H1 (cell line): ENCODE data around the gene OSMR. TPM values are rescaled to one million over a fixed set of nuclear protein-coding genes. Genes with fewer than 3 reads are reported as not detected.

Source experiments
- CTCF ChIA-PET: fragments of 300-600 bp; sonication (Branson Sonifier 250); formaldehyde crosslinking; loops from one replicate; lab custom pipeline; 2021; ENCODE audit not compliant: partially characterized antibody; lab: Charles Lee
- POLR2A ChIA-PET: fragments of 300-600 bp; sonication (Branson Sonifier 250); formaldehyde crosslinking; loops from one replicate; lab custom pipeline; 2021; ENCODE audit warnings: inconsistent platforms; ENCODE audit not compliant: partially characterized antibody; lab: Charles Lee
- DNase-seq, 2 experiments: peaks; one replicate each; pipeline versions ENCODE4 v3.0.0 to v3.0.0-alpha.2; 2010 to 2022; ENCODE audit warnings: low spot score in 2 of 2, low read depth in 1 of 2, mixed read lengths in 1 of 2
- FAIRE-seq: peaks from 2 replicates; lab custom pipeline; 2011; peaks lifted over from hg19 to GRCh38; lab: Jason Lieb, UNC
- H2AFZ ChIP-seq: 2 replicates; pipeline ENCODE4 v1.8.1; 2012; ENCODE audit warnings: low read length, inconsistent platforms
- H2AK5ac ChIP-seq: 2 replicates; pipeline ENCODE4 v1.6.1; 2013; ENCODE audit warnings: low read depth, low read length
- H2BK120ac ChIP-seq: replicated peaks from 2 replicates; pipeline ENCODE3; 2013; ENCODE audit warnings: low read depth, low read length, inconsistent platforms
- H2BK12ac ChIP-seq: 2 replicates; pipeline ENCODE4 v1.6.1; 2013; ENCODE audit warnings: low read depth, low read length
- H2BK15ac ChIP-seq: 2 replicates; pipeline ENCODE4 v1.6.1; 2013; ENCODE audit warnings: low read length
- H2BK20ac ChIP-seq: 2 replicates; pipeline ENCODE4 v1.6.1; 2013; ENCODE audit warnings: low read length
- H2BK5ac ChIP-seq: 2 replicates; pipeline ENCODE4 v1.6.1; 2013; ENCODE audit warnings: low read depth, low read length
- H3K14ac ChIP-seq: 2 replicates; pipeline ENCODE4 v1.6.1; 2013; ENCODE audit warnings: inconsistent platforms; ENCODE audit not compliant: insufficient read length
- H3K18ac ChIP-seq: 2 replicates; pipeline ENCODE4 v1.6.1; 2013; ENCODE audit warnings: low read length; ENCODE audit errors: extremely low read depth
- H3K23ac ChIP-seq: 2 replicates; pipeline ENCODE4 v1.6.1; 2013; ENCODE audit warnings: inconsistent platforms; ENCODE audit not compliant: insufficient read length
- H3K23me2 ChIP-seq: 2 replicates; pipeline ENCODE4 v1.6.1; 2013; ENCODE audit warnings: low read depth, low read length
- H3K27ac ChIP-seq: 2 replicates; pipeline ENCODE4 v1.6.1; 2011; ENCODE audit warnings: low read depth, low read length, inconsistent platforms
- H3K27me3 ChIP-seq, 4 experiments: replicated peaks in 1 of 4; 1 replicate in 1 of 4; 2 replicates in 3 of 4; pipeline versions ENCODE4 v1.6.1 to v1.8.1; 2011 to 2013; ENCODE audit warnings: low read length in 3 of 4, mild to moderate bottlenecking in 3 of 4, inconsistent platforms in 2 of 4, mixed read lengths in 2 of 4, moderate library complexity in 1 of 4; ENCODE audit not compliant: control insufficient read depth in 3 of 4, insufficient read depth in 3 of 4; ENCODE audit errors: extremely low read depth in 1 of 4
- H3K36me3 ChIP-seq, 4 experiments: 2 replicates each; pipeline versions ENCODE4 v1.6.1 to v1.8.1; 2011 to 2013; ENCODE audit warnings: mild to moderate bottlenecking in 4 of 4, low read length in 3 of 4, moderate library complexity in 2 of 4, control low read depth in 1 of 4, inconsistent platforms in 1 of 4; ENCODE audit not compliant: insufficient read depth in 4 of 4, control insufficient read depth in 2 of 4
- H3K4ac ChIP-seq: replicated peaks from 2 replicates; pipeline ENCODE3; 2013; ENCODE audit warnings: low read length, low read depth, mixed read lengths, inconsistent platforms; ENCODE audit not compliant: insufficient read length
- H3K4me1 ChIP-seq, 4 experiments: replicated peaks in 1 of 4; 1 replicate in 1 of 4; 2 replicates in 3 of 4; pipeline versions ENCODE4 v1.6.1 to v1.8.1; 2011 to 2013; ENCODE audit warnings: low read length in 3 of 4, inconsistent platforms in 2 of 4, mixed read lengths in 1 of 4; ENCODE audit not compliant: insufficient read depth in 4 of 4, control insufficient read depth in 3 of 4
- H3K4me2 ChIP-seq, 2 experiments: 2 replicates each; pipeline versions ENCODE4 v1.6.1 to v1.8.1; 2011 to 2013; ENCODE audit warnings: low read depth in 2 of 2, low read length in 2 of 2, control low read depth in 1 of 2, inconsistent platforms in 1 of 2, mild to moderate bottlenecking in 1 of 2; ENCODE audit not compliant: insufficient read depth in 1 of 2
- H3K4me3 ChIP-seq, 4 experiments: fragments of 200-600, 300-600 bp in 1 of 4; sonication (generic), shearing (Covaris generic), sonication (Bioruptor Twin) in 1 of 4; 2 replicates each; pipeline versions ENCODE4 v1.5.1 to v1.8.1; 2011 to 2016; ENCODE audit warnings: low read length in 4 of 4, low read depth in 3 of 4, control low read depth in 2 of 4, inconsistent platforms in 2 of 4, mild to moderate bottlenecking in 2 of 4, mixed read lengths in 1 of 4, moderate library complexity in 1 of 4; ENCODE audit not compliant: insufficient read depth in 2 of 4; ENCODE audit errors: extremely low read depth in 1 of 4
- H3K56ac ChIP-seq: replicated peaks from 2 replicates; pipeline ENCODE3; 2013; ENCODE audit warnings: low read depth, mild to moderate bottlenecking, mixed read lengths, low read length, inconsistent platforms; ENCODE audit not compliant: insufficient read length
- H3K79me1 ChIP-seq: 2 replicates; pipeline ENCODE4 v1.6.1; 2013; ENCODE audit warnings: low read depth, low read length, control low read depth
- H3K79me2 ChIP-seq, 2 experiments: 2 replicates each; pipeline versions ENCODE4 v1.6.1 to v1.8.1; 2012 to 2013; ENCODE audit warnings: low read length in 2 of 2, mild to moderate bottlenecking in 2 of 2, inconsistent platforms in 1 of 2; ENCODE audit not compliant: insufficient read depth in 2 of 2, control insufficient read depth in 1 of 2
- H3K9ac ChIP-seq, 4 experiments: replicated peaks in 1 of 4; 1 replicate in 1 of 4; 2 replicates in 3 of 4; pipeline versions ENCODE4 v1.6.1 to v1.8.1; 2011 to 2013; ENCODE audit warnings: low read depth in 3 of 4, low read length in 3 of 4, control low read depth in 2 of 4, mild to moderate bottlenecking in 2 of 4, moderate library complexity in 2 of 4, inconsistent platforms in 1 of 4; ENCODE audit errors: extremely low read depth in 1 of 4
- H3K9me3 ChIP-seq, 2 experiments: 2 replicates each; pipeline versions ENCODE4 v1.6.1 to v1.8.1; 2012 to 2013; ENCODE audit warnings: mild to moderate bottlenecking in 2 of 2, moderate library complexity in 2 of 2, control low read depth in 1 of 2, inconsistent platforms in 1 of 2, low read depth in 1 of 2, low read length in 1 of 2, mixed read lengths in 1 of 2; ENCODE audit not compliant: insufficient read depth in 2 of 2
- H4K20me1 ChIP-seq, 2 experiments: replicated peaks in 1 of 2; 2 replicates each; pipeline versions ENCODE3 to v1.8.1; 2011 to 2013; ENCODE audit warnings: inconsistent platforms in 2 of 2, low read length in 2 of 2, mild to moderate bottlenecking in 1 of 2; ENCODE audit not compliant: insufficient read depth in 2 of 2, control insufficient read depth in 1 of 2
- H4K5ac ChIP-seq: 2 replicates; pipeline ENCODE4 v1.6.1; 2013; ENCODE audit warnings: low read length, low read depth, mixed read lengths, inconsistent platforms; ENCODE audit not compliant: insufficient read length
- H4K8ac ChIP-seq: 2 replicates; pipeline ENCODE4 v1.8.0; 2013; ENCODE audit warnings: mild to moderate bottlenecking, moderate library complexity, low read length, inconsistent platforms; ENCODE audit not compliant: insufficient read depth; ENCODE audit errors: extremely low read depth
- H4K91ac ChIP-seq: replicated peaks from 2 replicates; pipeline ENCODE3; 2013; ENCODE audit warnings: low read length, mixed read lengths, inconsistent platforms; ENCODE audit not compliant: insufficient read length
- BACH1 ChIP-seq: IDR thresholded peaks from 2 replicates; pipeline ENCODE4 v1.6.1; 2012; ENCODE audit warnings: low read length, improper control_type of control experiment
- CBX8 ChIP-seq: fragments of 300-800, 300-1000 bp; sonication (generic); IDR thresholded peaks from 2 replicates; pipeline ENCODE4 v1.7.1; 2016; ENCODE audit warnings: low read depth, low read length, borderline replicate concordance
- CHD1 ChIP-seq: IDR thresholded peaks from 2 replicates; pipeline ENCODE4 v1.6.1; 2012; ENCODE audit warnings: low read depth, low read length, improper control_type of control experiment
- GABPA ChIP-seq: IDR thresholded peaks from 2 replicates; pipeline ENCODE4 v1.6.1; 2011; ENCODE audit warnings: mild to moderate bottlenecking, low read length, moderate library complexity, borderline replicate concordance; ENCODE audit not compliant: insufficient read depth
- KDM5A ChIP-seq: fragments of 200-600 bp; IDR thresholded peaks from 2 replicates; pipeline ENCODE4 v1.7.1; 2012; ENCODE audit warnings: mild to moderate bottlenecking, low read length, inconsistent platforms, mixed read lengths
- RNF2 ChIP-seq: fragments of 200-900, 300-1000 bp; sonication (generic); IDR thresholded peaks from 2 replicates; pipeline ENCODE4 v1.7.1; 2016; ENCODE audit warnings: borderline replicate concordance, low read depth, mild to moderate bottlenecking, antibody characterized with exemption, low read length; ENCODE audit not compliant: poor library complexity, severe bottlenecking; ENCODE audit errors: missing control alignments
- SP1 ChIP-seq: IDR thresholded peaks from 2 replicates; pipeline ENCODE4 v1.6.1; 2011; ENCODE audit warnings: low read depth, low read length
- SRF ChIP-seq: IDR thresholded peaks from 2 replicates; pipeline ENCODE4 v1.6.1; 2011; ENCODE audit warnings: mild to moderate bottlenecking, low read depth, low read length, moderate library complexity
- TAF1 ChIP-seq: IDR thresholded peaks from 2 replicates; pipeline ENCODE4 v1.6.1; 2011; ENCODE audit warnings: mild to moderate bottlenecking, low read depth, low read length
- WGBS, 2 experiments: shearing (Covaris generic) in 1 of 2; methylation state at CpG; one replicate each; pipeline versions ENCODE4 v1.1.6 to v1.1.7; 2013 to 2015; ENCODE audit warnings: low lambda C conversion rate in 2 of 2, mixed read lengths in 2 of 2, inconsistent platforms in 1 of 2, low coverage in 1 of 2, missing lambda C conversion rate in 1 of 2; ENCODE audit not compliant: insufficient replicate concordance in 2 of 2, insufficient coverage in 1 of 2, insufficient read length in 1 of 2; ENCODE audit errors: extremely low coverage in 1 of 2, missing lambda C conversion rate in 1 of 2; 5-methylcytosine and 5-hydroxymethylcytosine counted together
- polyA plus RNA-seq, 7 experiments: library from polyadenylated mRNA; depleted of rRNA in 3 of 7; stranded (reverse) in 5 of 7; unstranded in 2 of 7; fragments of >200 nt in 5 of 7; fragments of 200-250 nt in 2 of 7; gene quantifications; 1 replicate in 5 of 7; 2 replicates in 1 of 7; 4 replicates in 1 of 7; pipeline versions ENCODE4 v1.2.1 to v1.2.3, GENCODE V29; 2011 to 2013; ENCODE audit warnings: missing spikeins in 2 of 7, mixed read lengths in 2 of 7
- total RNA-seq: library from RNA; stranded (reverse); fragmentation: NEBNext Ultra II Directional; extraction: Animal tissue kit (Norgen Biotek cat#: 25700); gene quantifications from 2 replicates; pipeline ENCODE4 v1.2.1, GENCODE V29; 2021

OSMR gene
- total and polyA plus RNA-seq, 2 of the 8 experiments (the other 6 are each of a cell fraction or from before 2014, with no cell fraction given): 2.3 to 2.6 TPM

- CTCF ChIA-PET: interaction anchor here (0.5 to 0.7 kb wide), 2 partner anchors 575 to 969 kb away, joined by 3 read pairs; no protein-coding TSS in a partner anchor
- Histone ChIP-seq H2BK20ac (no peak overlapping the region), H3K23ac (no peak overlapping the region), H3K27ac (no peak overlapping the region), H3K27me3 (no peaks in the 10 kb centered on the region), H4K5ac (no peak overlapping the region), H2BK15ac (no peak overlapping the region), H3K4me2 (no peak overlapping the region), H3K14ac (no peak overlapping the region), H4K8ac (no peak overlapping the region), H3K4me1 (no peaks in the 10 kb centered on the region), H2BK120ac (no peak overlapping the region), H2AK5ac (no peak overlapping the region), H3K9ac (no peak overlapping the region), H3K4ac (no peak overlapping the region), H3K79me1 (no peaks in the 10 kb centered on the region), H3K56ac (no peak overlapping the region), H2BK5ac (no peak overlapping the region), H4K91ac (no peak overlapping the region), H3K9me3 (no peaks in the 10 kb centered on the region), H3K79me2 (no peaks in the 10 kb centered on the region), H3K23me2 (no peaks in the 10 kb centered on the region), H3K4me3 (no peak overlapping the region), H4K20me1 (no peaks in the 10 kb centered on the region), H2BK12ac (no peak overlapping the region), H3K18ac (no peak overlapping the region), H2AFZ (no peak overlapping the region), H3K36me3 (peaks cover 2 to 65% (median 10%) of the 10 kb centered on the region in 4 experiments; a peak in 6 of 8 replicates)
- POLR2A ChIA-PET: no interaction called here
- no peak for DNase-seq
- TF ChIP-seq GABPA: no peak
- TF ChIP-seq BACH1: no peak
- TF ChIP-seq KDM5A: no peak
- no peak for TF ChIP-seq CBX8
- TF ChIP-seq TAF1: no peak
- TF ChIP-seq CHD1: no peak
- TF ChIP-seq SRF: no peak
- no peak for TF ChIP-seq SP1
- no peak for TF ChIP-seq RNF2
- 89% methylated on average over 2 of the region's 2 CpGs; no CpG with 5 or more reads in 1 of the 2 experiments for WGBS, 2 experiments
- no peak for FAIRE-seq
Measured at GRCh38 chr5:38961691-38962090, 115.9 kb downstream of the OSMR start.
